ENCODE results near the gene SLC6A3. TPM values are rescaled to one million over a fixed set of nuclear protein-coding genes. Genes with fewer than 3 reads are reported as not detected.

The SLC6A3 gene
- total and polyA plus RNA-seq, 9 of the 15 experiments (the other 6 are each of a cell fraction or from before 2014, with no cell fraction given): not detected

GRCh38 chr5:1440098-1440493, 5.1 kb downstream of the SLC6A3 start (continued):
- TF ChIP-seq ATF6 (CRISPR knock-in tag; IDR thresholded peaks at IDR 0.05): no peak

- FAIRE-seq: no peak
- Histone ChIP-seq H3K36me3 (ENCODE audit: control insufficient read depth, insufficient read depth, low read length) (no peaks in the 10 kb centered on the region), H4K20me1 (replicated peaks; ENCODE audit: control insufficient read depth, insufficient read depth, low read length) (no peaks in the 10 kb centered on the region), H3K27me3 (ENCODE audit: control insufficient read depth in 2 of 2, insufficient read depth in 2 of 2, low read length in 2 of 2) (peaks cover 49 to 74% of the 10 kb centered on the region in 2 experiments), H3K4me1 (replicated peaks in 1 of 2; ENCODE audit: control insufficient read depth in 2 of 2, insufficient read depth in 2 of 2, low read length in 2 of 2) (no peaks in the 10 kb centered on the region; a peak in 2 of 5 replicates), H3K4me3 (no peak overlapping the region), H3K9ac (ENCODE audit: insufficient read depth in 1 of 2, low read depth in 2 of 2, low read length in 2 of 2) (no peak overlapping the region), H3K9me3 (replicated peaks; ENCODE audit: control insufficient read depth, insufficient read depth, low read depth, low read length) (no peaks in the 10 kb centered on the region), H2AFZ (ENCODE audit: low read depth, low read length) (no peak overlapping the region), H3K79me2 (ENCODE audit: control insufficient read depth, insufficient read depth, low read length) (no peaks in the 10 kb centered on the region), H3K27ac (ENCODE audit: extremely low read depth, low read depth, low read length) (no peak overlapping the region), H3K4me2 (ENCODE audit: insufficient read depth, low read length) (no peak overlapping the region), H3K9me1 (ENCODE audit: control insufficient read depth, insufficient read depth, low read length) (no peaks in the 10 kb centered on the region)
- 1% methylated on average over 15 of the region's 15 CpGs for WGBS (ENCODE audit: insufficient coverage, low coverage, missing lambda C conversion rate)
- CTCF ChIA-PET (ENCODE audit: low intra/inter-chr PET ratio): no interaction called here
- TF ChIP-seq OTX1 (CRISPR knock-in tag; IDR thresholded peaks at IDR 0.05): no peak
- TF ChIP-seq ZNF584 (CRISPR knock-in tag; IDR thresholded peaks at IDR 0.05; ENCODE audit: low read depth): no peak
- no peak for TF ChIP-seq MLLT1 (IDR thresholded peaks at IDR 0.05)
- TF ChIP-seq DPF2 (IDR thresholded peaks at IDR 0.05): no peak
- TF ChIP-seq C11orf30 (IDR thresholded peaks at IDR 0.05; ENCODE audit: low read depth): no peak
- no peak for TF ChIP-seq ILF3 (IDR thresholded peaks at IDR 0.05; ENCODE audit: borderline replicate concordance)
- TF ChIP-seq ZFP91 (CRISPR knock-in tag; IDR thresholded peaks at IDR 0.05): no peak
- TF ChIP-seq ZNF232 (CRISPR knock-in tag; IDR thresholded peaks at IDR 0.05): no peak
- TF ChIP-seq JUND (IDR thresholded peaks at IDR 0.05; ENCODE audit: borderline replicate concordance, low read depth, low read length): no peak
- TF ChIP-seq JUND (tag; IDR thresholded peaks at IDR 0.05; ENCODE audit: borderline replicate concordance, low read depth, low read length): no peak
- TF ChIP-seq MCM2 (IDR thresholded peaks at IDR 0.05; ENCODE audit: low read depth): no peak
- no peak for DNase-seq (ENCODE audit: extremely low read depth in 1 of 4, low spot score in 3 of 4)
- POLR2A ChIA-PET: no interaction called here
- in situ Hi-C loops (cut with MboI) (no loop called here), intact Hi-C loops (cut with micrococcal nuclease) (no loop called here)
- BruUV-seq (replicated peaks): no TSS peak
- no peak for ATAC-seq
These were observed 5.7 kb downstream of the SLC6A3 start for GRCh38 chr5:1439388-1440097.
